NCI-H510A (cell line): ENCODE results near the gene DCST1.

Experiments used
- DNase-seq: peaks from one replicate; lab custom pipeline; 2025; lab: John Stamatoyannopoulos, UW

DCST1 gene

DNA sequence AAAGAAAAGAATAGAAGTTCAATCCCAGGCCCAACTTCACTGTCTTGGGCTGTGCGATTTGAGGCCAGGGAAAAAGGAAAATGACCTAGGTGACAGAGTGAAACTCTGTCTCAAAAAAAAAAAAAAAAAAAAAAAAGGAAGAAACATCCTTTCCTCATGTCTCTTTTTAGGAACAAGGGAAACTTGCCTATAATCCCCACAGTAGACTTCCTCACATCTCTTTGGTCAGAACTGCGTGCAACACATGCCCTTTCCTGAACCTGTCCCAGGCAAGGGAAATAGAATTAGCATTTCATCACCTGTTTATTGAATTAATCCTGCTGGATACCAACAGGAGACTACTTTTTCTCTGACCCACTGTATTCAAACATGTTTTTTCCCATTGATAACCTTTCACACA lies 2.3 kb downstream of the DCST1 start:
- DNase-seq: no peak

DNA sequence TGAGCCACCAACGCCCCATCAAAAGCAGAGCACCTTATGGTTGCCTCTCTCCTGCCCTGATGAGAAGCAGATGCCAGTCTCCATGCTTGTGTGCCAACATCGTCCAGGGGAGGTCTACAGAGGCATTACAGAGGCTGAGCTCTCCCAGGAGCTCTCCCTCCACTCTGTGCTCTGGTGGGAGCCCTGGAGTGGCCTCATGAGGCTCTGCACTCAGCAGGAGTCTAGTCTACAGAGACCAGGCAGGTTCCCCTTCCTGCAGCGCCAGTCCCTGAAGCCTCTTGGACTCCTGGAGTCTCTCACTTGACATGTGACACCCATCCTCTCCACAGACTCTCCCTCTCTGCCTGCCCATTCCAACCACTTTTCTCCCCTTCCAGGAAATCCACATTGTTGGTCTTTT lies 3.4 kb downstream of the DCST1 start:
- no peak for DNase-seq

DNA sequence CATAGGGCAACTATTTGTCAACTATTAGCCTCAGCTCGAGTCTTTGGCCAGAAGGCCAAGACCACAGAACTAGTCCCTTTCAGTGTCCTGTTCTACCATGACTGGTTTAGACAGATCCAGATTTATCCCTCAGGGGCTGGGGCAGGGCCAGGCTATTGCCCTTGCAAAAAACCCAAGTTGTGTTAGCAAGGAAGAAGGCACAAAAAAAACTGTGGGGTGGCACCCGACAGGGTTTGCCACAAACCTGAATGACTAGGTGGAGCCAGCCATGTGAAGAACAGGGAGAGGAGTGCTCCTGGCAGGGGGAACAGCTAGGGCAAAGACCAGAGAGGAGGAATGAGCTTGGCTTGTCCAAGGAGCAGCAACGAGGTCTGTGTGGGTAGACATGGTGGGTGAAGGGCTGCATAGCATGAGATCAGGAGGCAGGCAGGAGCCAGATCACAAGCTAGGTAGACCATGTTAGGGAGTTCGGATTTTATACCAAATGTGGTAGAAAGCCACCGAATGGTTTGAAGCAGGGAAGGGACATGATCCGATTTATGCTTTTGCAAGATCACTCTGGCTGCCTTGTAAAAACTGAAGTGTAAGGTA lies 4.3 kb downstream of the DCST1 start:
- no peak for DNase-seq

DNA sequence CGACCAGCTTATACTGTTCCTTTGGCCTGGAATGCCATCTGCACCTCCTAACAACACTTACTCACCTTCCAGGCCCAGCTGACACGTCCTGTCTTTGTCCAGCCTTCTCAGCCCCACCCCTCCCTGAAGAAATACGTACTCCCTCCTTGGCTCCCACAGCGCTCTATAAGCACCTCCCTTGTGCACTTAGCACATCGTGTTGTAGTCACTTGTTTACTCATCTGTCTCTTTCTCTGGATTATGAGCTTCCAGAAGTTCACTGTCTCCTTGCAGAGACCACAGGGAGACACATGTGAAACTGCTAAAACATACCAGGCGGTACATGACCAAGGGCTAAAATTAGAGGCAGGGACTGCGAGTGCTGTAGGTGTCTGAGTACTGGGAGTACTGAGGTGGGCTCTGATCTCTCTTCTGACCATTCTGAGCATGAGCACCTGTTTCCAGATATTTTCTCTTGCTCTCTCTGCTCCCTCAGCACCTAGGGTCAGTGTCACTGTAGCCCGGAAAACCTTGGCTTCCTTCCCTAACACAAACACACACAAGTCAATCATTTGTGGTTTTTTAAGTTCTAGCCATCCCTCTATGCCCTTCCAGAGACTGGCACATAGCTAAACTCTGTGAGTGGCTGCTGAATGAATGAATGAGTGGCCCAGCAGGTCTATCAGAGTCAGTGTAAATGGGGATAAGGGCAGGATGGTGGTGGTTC lies 5.1 kb downstream of the DCST1 start:
- DNase-seq: no peak

DNA sequence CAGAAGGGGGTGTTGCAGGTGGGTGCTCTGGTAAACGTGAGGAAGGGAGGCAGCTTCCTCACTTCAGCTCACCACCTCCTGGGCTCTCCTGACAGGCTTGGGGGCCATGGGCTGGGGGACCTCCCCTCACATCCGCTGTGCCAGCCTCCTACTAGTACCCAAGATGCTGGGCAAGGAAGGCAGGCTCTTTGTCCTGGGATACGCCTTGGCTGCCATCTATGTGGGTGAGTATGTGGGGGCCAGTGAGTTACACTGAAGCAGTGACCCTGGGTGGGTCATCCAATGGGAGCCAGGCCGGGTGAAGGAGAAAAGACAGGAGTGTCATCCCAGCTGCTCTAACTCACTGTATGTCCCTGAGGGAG lies 5.7 kb downstream of the DCST1 start:
- DNase-seq: no peak

DNA sequence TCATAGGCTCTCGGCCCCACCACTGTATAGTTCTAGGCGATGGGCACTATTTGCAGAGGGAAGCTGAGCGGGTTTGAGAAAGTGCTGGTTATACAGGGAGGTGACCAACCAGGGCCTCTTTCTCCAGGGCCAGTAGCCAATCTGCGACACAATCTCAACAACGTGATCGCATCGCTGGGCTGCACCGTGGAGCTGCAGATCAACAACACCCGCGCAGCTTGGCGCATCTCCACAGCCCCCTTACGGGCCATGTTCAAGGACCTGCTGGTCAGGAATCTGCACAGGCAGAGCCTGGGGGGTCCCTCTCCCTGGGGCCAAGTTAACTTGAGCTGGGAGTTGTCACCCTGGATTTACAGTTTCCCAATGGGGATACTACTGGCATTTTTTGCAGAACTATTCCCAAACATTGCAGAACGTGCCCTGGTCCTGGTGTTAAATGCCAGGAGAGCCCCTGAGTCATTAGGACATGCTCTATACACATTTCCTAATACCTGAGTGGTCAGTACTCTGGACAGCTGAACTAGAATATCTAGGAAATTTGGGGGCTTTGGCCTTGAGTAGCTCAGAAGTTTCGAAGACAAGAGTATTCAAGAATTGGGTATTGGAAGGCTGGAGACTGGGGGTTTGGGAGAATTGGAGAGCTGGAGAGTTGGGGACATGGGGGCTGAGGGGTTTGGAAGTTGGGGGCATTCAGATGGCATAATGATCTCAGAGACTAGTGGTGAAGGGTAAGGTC lies 6.9 kb downstream of the DCST1 start:
- no peak for DNase-seq

DNA sequence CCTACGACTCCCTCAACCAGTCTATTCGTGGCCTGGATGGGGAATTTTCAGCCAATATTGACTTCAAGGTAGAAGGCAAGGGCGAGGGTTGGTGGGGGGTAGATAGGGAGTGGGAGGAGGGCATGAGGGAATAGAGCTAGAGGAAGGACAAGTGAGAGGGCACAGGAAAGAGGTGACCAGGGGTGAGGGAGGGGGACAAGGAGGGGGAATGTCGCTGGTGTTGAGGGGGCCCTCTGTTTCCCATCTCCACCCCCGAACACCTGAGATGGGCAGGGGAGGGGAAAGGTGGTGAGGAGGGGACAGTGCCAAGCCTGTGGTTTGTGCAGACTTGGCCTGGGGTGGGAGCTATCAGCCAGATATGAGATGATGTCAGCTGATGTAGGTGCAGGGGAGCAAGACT lies 9.2 kb downstream of the DCST1 start:
- DNase-seq: no peak

DNA sequence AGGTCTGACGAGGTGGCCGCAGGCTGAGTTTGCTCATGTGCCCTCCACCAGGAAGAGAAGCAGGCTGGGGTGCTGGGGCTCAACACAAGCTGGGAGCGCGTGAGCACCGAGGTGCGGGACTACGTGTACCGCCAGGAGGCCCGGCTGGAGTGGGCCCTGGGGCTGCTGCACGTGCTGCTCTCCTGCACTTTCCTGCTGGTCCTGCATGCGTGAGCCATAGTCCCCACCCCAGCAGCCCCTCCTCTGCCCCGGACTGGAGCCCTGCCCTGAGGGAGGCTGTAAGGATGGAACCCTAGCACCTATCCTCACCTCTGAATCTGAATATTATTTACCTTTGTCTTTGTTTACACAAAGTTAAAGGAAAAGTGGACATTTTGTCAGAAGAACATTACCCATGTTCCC lies 9.7 kb downstream of the DCST1 start:
- DNase-seq: no peak

DNA sequence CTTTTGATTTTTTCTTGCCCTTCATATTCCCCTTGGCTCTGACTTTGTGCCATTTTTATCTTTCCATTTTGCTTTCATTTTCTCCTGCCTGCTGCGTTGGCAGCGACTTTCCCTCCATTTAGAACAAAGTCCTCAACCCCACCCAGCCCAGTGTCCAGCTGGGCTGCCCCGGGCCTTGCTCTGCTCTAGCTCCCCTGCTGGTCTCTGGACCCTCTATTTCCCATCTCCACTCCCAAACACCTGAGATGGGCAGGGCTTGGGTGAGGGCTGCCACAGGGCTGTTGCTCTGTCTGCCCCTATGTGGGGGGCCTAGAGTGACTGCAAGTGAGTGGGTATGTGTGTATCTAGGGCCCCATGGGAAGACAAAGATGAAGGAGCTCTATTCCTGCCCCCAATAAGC lies 10.2 kb downstream of the DCST1 start:
- no peak for DNase-seq

DNA sequence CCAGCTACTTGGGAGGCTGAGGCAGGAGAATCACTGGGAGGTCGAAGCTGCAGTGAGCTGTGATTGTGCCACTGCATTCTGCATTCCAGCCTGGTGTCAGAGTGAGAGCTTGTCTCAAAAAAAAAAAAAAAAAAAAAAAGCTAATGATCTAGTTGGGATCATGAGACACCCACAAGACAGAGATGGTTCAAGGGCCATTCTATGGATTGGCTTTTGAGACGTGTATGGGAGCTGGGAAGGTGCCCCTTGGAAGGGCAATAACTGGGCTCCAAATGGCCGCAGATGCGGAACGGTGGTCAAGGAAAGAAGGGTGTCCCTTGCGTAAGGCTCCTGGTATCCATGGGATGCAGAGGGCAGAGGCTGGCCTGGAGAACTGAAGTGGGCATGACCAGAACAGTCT lies 10.7 kb downstream of the DCST1 start:
- DNase-seq: no peak

DNA sequence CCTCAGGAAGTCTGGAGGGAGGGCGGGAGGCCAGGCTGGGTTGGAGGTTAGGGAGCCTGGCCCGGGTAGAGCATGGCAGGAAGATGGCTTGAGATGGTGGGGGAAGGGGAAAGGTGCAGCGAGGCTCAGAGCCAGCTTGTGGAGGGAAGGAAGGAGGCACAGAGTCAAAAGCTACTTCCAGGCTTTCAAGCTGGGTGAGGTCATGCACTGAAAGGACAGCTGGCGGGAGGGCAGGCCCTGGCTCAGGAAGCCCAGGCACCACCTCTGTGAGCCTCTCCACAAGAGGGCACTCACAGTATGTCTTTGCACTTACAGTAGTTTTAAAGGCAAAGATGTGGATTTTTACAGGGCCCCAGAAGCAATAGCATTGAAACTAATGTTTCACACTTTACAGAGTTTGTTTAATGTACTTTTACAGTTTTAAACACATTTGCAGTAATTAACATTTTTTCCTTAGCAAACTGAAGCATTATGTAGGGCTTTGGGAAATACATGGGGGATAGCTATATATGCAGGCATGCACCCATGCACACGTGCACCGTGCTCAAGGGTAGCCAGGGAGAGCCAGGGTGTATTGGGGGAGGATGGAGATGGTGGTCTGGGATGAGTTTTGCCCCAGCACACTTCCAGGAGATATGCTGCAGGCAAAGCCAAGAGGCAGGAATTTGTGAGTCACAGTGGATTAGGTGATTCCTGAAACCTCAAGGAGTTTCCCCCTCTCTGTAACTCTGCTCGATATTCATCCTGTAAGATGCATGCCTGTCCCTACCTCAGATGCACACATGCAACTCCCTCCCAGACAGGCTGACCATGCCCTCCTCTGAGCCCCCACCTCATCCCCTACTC lies 11.4 kb downstream of the DCST1 start:
- DNase-seq: peak; percentile 73

DNA sequence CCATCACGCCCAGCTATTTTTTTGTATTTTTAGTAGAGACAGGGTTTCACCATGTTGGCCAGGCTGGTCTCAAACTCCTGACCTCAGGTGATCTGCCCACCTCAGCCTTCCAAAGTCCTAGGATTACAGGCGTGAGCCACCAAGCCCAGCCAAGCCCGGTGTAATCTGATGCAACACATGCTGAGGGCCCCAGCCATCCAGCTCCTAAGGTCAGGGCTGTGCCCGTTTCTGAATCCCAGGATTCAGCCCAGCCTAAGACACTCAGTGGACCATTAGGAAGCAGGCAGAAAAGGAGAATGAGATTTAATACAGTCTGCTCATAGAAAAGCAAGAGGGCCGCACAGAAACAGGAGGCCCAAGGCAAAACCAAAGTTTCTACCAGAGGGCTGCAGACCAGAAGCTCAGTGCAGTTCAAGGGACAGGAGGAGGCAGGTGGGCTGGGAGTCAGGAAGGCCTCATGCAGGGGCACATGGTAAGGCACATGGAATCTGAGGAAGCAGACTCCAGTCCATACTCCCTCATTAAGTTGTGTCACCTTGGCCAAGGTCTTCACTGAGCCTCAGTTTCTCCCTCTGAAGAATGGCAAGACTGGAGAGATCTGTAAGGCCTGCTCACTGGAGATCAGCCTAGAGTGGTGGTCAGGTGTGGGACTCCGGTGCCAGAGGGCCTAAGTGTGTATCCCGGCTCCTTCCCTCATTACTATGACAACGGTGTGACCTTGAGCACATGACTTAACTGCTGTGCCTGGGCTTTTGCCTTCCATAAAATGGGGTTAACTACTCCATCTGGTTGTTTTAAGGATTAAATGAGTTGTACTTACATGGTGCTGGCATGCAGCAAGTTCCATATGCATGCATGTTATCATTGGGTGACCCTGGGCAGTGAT lies 15.1 kb downstream of the DCST1 start:
- DNase-seq: no peak

DNA sequence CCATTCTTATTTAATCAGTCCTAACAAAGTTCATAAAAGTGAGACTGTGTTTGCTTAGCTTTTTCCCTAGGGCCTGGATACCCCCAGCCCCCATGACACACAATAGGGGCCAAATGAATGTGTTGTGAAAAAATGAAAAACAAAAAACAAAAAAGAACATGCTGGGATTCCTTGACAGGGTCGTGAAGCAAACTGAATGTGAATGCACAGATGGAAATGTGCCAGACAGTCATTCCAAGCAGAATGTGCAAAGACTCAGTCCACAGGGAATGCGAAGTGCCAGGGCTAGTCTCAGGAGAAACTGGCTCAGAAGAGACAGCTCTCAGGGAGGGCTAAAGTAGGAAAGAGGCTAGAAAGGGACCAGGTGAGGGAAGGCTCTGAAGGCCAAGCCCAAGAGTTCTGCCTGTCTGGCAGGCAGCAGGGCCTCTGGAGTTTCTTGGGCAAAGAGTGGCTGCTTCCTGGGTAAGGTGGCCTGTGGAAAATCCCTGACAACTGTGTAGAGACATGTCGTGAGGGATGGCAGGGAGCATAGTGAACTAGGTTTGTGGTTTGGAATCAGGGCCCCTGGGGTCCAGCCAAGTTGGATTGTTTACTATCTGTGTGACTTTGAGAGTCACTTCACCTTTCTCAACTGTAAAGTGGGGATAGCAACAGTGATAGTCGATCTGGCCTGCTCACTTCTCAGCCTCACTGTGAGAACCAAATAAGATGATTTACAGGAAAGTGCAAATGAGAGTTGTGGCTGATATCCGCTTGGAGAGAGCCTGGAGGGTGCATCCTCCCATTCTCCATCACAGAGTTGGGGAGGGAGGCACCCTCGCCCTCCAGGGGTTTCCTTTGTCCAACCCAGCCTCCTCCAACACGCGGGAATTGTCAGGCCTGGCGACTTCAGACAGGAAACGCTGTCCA lies 16.3 kb downstream of the DCST1 start:
- DNase-seq: no peak

DNA sequence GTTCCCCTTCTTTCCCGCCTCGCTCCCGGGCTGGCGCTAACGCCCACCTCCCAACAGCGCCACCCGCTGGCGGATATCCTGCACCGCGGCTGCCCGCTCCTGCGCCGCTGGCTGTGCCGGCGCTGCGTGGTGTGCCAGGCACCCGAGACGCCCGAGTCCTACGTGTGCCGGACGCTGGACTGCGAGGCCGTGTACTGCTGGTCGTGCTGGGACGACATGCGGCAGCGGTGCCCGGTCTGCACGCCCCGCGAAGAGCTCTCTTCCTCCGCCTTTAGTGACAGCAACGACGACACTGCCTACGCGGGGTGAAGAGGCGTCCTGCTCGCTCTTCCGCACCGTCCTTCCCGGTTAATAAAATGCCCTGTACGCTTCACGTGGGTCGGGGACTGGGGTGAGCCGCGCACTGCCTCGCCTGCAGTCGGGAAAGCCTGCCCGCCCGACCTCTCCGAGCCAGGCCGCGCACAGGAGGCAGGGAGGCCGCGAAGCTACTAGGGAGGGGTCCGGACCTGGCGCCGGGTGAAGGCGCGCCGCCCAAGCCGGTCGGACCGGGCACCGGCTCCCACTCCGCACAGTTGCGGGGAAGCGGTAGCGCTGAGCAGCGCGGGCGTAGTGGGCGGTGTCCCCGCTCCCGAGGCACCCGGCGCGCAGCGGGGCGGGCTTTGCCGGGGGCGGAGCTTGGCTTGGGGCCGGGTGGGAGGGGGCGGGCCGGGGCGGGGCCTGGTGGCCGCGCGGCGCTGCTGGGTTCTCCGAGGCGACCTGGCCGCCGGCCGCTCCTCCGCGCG lies 17.1 kb downstream of the DCST1 start, which contains the start of gene ADAM15:
ADAM15 (plus strand) TSS at position 757 of the 782 bp plus-strand sequence. CDS start 71 bp downstream, outside the sequence.
- peak; percentile 83 for DNase-seq

DNA sequence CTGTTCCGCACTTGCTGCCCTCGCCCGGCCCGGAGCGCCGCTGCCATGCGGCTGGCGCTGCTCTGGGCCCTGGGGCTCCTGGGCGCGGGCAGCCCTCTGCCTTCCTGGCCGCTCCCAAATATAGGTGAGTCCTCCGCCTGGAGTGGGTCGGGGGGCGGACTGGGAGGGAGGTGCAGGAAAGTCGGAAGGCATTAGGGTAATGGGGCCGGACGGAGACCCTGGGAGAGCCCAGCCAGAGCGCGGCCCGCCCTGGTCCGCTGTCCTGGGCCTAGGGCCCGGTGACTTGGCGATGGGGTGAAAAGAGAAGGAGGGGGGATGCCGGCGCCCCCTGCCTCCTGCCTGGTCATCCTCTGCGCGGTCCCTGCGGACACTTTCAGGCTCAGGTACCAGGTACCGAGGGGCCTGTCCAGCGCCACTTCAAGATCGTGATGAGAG lies 17.7 kb downstream of the DCST1 start:
- DNase-seq: no peak

DNA sequence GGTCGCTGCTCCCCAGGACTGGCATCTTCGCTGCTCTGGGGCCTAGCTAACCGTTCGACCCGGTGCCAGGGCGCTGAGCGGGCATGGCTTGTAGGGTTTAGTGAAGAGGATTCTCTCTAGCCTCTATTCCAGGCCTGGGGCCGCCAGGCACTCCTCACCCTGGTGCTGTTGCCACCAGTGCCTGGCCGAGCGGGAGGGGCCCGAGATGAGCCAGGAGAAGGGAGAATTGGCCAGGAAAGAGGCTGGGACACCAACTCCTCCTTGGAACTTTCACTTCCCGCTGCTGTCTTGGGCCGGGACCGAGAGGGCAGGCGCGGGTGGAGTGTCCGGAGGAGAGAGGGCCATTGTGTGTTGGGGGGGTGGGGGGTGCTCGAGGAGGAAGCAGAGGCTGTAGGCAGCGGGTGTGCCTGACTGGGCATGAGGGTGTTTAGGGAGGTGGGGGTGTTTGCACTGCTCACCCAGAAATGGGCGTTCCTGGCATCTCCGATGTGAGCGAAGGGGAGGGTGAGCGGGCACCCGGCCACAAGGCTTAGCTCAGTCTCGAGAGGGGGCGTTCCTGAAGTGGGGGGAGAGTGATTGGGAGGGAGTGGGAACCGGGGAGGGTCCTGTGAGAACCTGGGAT lies 18.3 kb downstream of the DCST1 start:
- DNase-seq: peak; percentile 19

DNA sequence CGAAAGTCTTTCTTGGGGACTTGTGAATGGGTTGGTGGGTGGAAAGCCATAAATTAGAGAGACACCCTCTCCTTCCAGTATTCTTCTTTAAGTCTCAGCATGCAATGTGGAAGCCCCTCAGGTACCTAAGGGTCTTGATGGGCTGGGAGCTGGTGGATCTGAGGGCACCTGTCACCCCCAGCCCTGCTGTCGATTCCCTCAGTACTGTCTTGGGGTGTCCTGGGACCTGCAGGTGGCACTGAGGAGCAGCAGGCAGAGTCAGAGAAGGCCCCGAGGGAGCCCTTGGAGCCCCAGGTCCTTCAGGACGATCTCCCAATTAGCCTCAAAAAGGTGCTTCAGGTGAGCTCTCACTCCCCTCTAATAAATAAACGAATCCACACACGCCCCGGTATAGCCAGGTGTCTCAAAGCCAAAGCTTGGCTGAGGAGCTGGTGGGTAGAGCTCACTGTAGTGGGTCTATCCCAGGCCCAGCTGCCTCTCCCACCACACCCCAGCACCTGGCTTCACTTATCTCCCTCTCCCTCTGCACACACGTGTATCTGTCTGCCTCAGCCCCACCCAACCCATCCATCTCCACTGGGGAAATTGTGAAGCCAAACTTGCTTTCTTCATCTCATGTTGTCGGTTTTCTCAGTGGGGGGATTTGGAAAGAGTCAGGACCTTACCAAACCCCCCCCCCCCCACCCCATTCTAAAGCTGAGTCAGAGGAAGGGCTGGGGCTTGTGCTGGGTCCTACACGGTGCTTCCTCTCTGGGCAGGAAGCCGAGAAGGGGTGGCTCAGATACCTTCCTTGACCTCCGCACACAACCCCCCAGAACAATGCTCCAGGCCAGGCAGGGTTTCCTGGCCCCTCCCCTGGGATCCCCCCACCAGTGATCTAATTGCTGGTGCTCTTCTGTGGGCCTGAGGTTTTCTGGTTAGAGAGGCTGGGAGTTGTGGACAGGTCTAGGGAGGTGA lies 19.1 kb downstream of the DCST1 start:
- DNase-seq: no peak
